ENCODE data around the gene CACHD1.

DNA sequence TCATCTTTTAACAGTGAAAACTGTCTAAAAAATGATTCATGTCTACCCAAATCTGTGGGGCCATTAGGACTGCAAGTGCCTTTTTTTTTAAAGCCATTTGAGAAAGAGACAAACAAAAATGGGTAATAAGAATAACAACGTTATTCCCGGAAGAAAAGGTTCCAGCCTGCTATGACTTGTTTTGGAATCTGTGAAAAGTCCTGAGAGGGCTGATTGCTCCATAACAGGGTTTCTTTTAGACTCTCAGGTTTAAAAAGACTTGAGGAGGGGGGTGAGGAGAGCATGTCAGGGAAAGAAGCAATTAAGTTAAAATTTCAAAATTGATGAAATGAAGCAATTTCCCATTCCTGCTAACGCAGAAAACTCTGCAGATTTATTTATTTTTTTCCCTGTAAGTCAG, 56.4 kb downstream of the CACHD1 start:
- TF ChIP-seq, protein P1, sequence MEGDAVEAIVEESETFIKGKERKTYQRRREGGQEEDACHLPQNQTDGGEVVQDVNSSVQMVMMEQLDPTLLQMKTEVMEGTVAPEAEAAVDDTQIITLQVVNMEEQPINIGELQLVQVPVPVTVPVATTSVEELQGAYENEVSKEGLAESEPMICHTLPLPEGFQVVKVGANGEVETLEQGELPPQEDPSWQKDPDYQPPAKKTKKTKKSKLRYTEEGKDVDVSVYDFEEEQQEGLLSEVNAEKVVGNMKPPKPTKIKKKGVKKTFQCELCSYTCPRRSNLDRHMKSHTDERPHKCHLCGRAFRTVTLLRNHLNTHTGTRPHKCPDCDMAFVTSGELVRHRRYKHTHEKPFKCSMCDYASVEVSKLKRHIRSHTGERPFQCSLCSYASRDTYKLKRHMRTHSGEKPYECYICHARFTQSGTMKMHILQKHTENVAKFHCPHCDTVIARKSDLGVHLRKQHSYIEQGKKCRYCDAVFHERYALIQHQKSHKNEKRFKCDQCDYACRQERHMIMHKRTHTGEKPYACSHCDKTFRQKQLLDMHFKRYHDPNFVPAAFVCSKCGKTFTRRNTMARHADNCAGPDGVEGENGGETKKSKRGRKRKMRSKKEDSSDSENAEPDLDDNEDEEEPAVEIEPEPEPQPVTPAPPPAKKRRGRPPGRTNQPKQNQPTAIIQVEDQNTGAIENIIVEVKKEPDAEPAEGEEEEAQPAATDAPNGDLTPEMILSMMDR (conservative IDR thresholded peaks at IDR 0.05 in 1 of 2, IDR thresholded peaks at IDR 0.05 in 1 of 2; ENCODE audit: low read depth in 1 of 2, low read length in 2 of 2): no peak
- no peak for TF ChIP-seq EZH2 (IDR thresholded peaks at IDR 0.05; ENCODE audit: low read length, missing control alignments)
